Mesothelial cell of epicardium (in vitro differentiated cells): ENCODE results near the gene INHBE. TPM values are rescaled to one million over a fixed set of nuclear protein-coding genes. Genes with fewer than 3 reads are reported as not detected.

Experiments used
- DNase-seq, 2 experiments: peaks; one replicate each; pipeline ENCODE4 v3.0.0; 2021; ENCODE audit warnings: low spot score in 2 of 2; ENCODE audit not compliant: unreplicated experiment in 2 of 2
- H3K27ac Mint-ChIP-seq: 2 replicates; pipeline ENCODE4 v1.8.0; 2021; ENCODE audit warnings: mixed read lengths
- H3K27me3 Mint-ChIP-seq: 2 replicates; pipeline ENCODE4 v1.8.0; 2021; ENCODE audit warnings: low read depth, mixed read lengths
- H3K36me3 Mint-ChIP-seq: 2 replicates; pipeline ENCODE4 v1.8.0; 2021; ENCODE audit warnings: mixed read lengths
- H3K4me1 Mint-ChIP-seq: 2 replicates; pipeline ENCODE4 v1.8.0; 2021; ENCODE audit warnings: mixed read lengths
- H3K4me3 Mint-ChIP-seq: 2 replicates; pipeline ENCODE4 v1.8.0; 2021; ENCODE audit warnings: mild to moderate bottlenecking, moderate library complexity, mixed read lengths
- H3K9me3 Mint-ChIP-seq: 2 replicates; pipeline ENCODE4 v1.8.0; 2021; ENCODE audit warnings: mixed read lengths
- total RNA-seq: library from RNA; stranded (reverse); gene quantifications from 3 replicates; pipeline ENCODE4 v1.2.1, GENCODE V29; 2021
- TF ChIP-seq, protein P1 (sequence below): fragments of 200-600 bp; sonication (generic); IDR thresholded peaks from one replicate; pipeline ENCODE4 v1.5.0; 2021; ENCODE audit warnings: antibody characterized with exemption; ENCODE audit not compliant: unreplicated experiment

INHBE gene
- total RNA-seq, 1 donor from 2014 or later, result 0.09 TPM

DNA sequence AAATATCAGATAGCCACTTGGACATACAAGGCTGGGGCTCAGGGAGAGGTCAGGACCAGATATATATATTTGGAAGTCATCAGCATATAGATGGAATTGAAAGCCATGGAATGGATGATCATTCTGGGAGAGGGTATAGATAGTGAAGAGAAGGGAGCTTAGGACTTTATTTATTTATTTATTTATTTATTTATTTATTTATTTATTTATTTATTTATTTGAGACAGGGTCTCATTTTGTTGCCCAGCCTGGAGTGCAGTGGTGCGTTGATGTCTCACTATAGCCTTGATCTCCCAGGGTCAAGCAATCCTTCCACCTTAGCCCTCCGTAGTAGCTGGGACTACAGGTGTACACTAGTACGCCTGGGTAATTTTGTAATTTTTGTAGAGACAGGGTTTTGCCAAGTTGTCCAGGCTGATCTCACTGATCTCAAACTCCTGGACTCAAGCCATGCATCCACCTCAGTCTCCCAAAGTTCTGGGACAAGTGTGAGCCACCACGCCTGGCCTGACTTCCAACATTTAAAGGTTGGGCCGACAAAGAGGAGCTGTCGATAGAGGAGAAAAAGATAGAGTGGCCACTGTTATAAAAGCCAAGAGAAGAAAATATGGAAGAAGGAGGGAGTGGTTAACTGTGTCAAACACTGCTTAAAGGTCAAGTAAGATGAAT, 8.7 kb upstream of the INHBE start:
- H3K4me1 Mint-ChIP-seq, result no peaks in the 10 kb centered on the region
- no peaks in the 10 kb centered on the region for H3K27me3 Mint-ChIP-seq
- H3K36me3 Mint-ChIP-seq, result no peaks in the 10 kb centered on the region
- no peaks in the 10 kb centered on the region for H3K9me3 Mint-ChIP-seq
- no peak overlapping the region for H3K27ac Mint-ChIP-seq
- TF ChIP-seq, protein P1, sequence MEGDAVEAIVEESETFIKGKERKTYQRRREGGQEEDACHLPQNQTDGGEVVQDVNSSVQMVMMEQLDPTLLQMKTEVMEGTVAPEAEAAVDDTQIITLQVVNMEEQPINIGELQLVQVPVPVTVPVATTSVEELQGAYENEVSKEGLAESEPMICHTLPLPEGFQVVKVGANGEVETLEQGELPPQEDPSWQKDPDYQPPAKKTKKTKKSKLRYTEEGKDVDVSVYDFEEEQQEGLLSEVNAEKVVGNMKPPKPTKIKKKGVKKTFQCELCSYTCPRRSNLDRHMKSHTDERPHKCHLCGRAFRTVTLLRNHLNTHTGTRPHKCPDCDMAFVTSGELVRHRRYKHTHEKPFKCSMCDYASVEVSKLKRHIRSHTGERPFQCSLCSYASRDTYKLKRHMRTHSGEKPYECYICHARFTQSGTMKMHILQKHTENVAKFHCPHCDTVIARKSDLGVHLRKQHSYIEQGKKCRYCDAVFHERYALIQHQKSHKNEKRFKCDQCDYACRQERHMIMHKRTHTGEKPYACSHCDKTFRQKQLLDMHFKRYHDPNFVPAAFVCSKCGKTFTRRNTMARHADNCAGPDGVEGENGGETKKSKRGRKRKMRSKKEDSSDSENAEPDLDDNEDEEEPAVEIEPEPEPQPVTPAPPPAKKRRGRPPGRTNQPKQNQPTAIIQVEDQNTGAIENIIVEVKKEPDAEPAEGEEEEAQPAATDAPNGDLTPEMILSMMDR, result no peak
- no peak overlapping the region for H3K4me3 Mint-ChIP-seq
- DNase-seq, result no peak

DNA sequence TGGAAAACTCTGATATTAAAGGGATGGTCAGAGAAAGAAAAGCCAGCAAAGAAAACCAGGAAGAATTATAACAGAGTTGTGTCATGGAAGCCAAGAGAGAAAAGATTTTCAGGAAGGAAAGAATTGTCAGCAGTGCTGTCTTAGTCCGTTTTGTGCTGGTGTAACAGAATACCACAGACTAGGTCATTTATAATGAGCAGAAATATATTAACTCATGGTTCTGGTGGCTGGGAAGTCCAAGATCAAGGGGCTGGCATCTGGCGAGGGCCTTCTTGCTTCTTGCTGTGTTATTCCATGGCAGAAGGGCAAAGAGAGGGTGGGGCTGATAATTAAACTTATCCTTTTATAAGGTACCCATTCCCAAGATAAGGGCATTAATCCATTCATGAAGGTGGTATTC, 6.4 kb upstream of the INHBE start:
- Mint-ChIP-seq H3K4me3 (no peak overlapping the region), H3K27me3 (no peaks in the 10 kb centered on the region), H3K4me1 (peaks cover 6% of the 10 kb centered on the region), H3K9me3 (no peaks in the 10 kb centered on the region), H3K27ac (no peak overlapping the region), H3K36me3 (no peaks in the 10 kb centered on the region)
- TF ChIP-seq, protein P1, result no peak
- DNase-seq, result no peak

DNA sequence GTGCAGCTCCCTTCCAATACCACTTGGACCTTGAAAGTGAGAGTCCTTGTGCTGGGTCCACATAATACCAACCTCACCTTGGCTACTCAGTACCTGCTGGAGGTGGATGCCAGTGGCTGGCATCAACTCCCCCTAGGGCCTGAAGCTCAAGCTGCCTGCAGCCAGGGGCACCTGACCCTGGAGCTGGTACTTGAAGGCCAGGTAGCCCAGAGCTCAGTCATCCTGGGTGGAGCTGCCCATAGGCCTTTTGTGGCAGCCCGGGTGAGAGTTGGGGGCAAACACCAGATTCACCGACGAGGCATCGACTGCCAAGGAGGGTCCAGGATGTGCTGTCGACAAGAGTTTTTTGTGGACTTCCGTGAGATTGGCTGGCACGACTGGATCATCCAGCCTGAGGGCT, 5.7 kb upstream of the INHBE start:
- no peaks in the 10 kb centered on the region for H3K9me3 Mint-ChIP-seq
- no peak overlapping the region for H3K4me3 Mint-ChIP-seq
- DNase-seq, result no peak
- no peak overlapping the region for H3K27ac Mint-ChIP-seq
- no peaks in the 10 kb centered on the region for H3K27me3 Mint-ChIP-seq
- H3K4me1 Mint-ChIP-seq, result peaks cover 6% of the 10 kb centered on the region
- no peaks in the 10 kb centered on the region for H3K36me3 Mint-ChIP-seq
- TF ChIP-seq, protein P1, result no peak

DNA sequence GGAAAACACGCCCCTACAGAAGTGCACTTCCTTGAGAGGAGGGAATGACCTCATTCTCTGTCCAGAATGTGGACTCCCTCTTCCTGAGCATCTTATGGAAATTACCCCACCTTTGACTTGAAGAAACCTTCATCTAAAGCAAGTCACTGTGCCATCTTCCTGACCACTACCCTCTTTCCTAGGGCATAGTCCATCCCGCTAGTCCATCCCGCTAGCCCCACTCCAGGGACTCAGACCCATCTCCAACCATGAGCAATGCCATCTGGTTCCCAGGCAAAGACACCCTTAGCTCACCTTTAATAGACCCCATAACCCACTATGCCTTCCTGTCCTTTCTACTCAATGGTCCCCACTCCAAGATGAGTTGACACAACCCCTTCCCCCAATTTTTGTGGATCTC, 5.0 kb upstream of the INHBE start:
- Mint-ChIP-seq H3K27ac (no peak overlapping the region), H3K36me3 (no peaks in the 10 kb centered on the region), H3K9me3 (no peaks in the 10 kb centered on the region), H3K27me3 (peaks cover under 1% of the 10 kb centered on the region), H3K4me3 (no peak overlapping the region), H3K4me1 (peaks cover 6% of the 10 kb centered on the region)
- DNase-seq, result no peak
- TF ChIP-seq, protein P1, result no peak

DNA sequence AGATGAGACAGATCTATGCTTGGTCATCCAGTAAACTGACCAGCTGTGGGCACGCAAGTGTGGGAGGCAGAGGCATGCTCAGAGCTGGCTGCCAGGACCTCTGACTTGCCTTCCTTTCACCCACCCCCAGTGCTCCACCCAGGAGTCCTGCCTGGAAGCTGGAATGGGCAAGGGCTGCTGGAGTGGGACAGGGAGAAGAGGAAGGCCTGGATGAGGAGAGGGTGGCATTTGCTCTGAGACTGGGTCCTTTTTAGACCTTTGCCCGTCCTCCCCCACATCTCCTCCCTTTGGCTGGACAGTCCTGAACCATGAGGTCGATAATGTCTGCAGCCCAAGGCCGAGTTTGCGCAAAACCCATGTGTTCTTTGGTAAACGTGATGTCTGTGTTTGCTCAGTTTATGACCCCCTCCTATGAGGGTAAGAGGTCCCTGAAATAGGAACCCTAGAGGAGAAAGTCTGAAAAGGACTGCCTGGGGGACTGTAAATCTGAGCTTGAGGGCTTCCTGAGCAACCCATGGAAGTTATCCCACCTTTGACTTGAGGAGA, 3.8 kb upstream of the INHBE start:
- DNase-seq, result no peak
- TF ChIP-seq, protein P1, result no peak
- Mint-ChIP-seq H3K27ac (no peak overlapping the region), H3K4me1 (peaks cover 8% of the 10 kb centered on the region), H3K36me3 (no peaks in the 10 kb centered on the region), H3K27me3 (peaks cover 12% of the 10 kb centered on the region), H3K9me3 (no peaks in the 10 kb centered on the region), H3K4me3 (no peak overlapping the region)
